ENCODE results near the gene AKAP6.

AKAP6 gene

GRCh38 chr14:32657081-32657480 lies 328.0 kb downstream of the AKAP6 start:
- H3K27me3 ChIP-seq (ENCODE audit: control insufficient read depth, low read length): no peaks in the 10 kb centered on the region
- H3K4me3 ChIP-seq (ENCODE audit: low read length): no peak overlapping the region
- no peaks in the 10 kb centered on the region for H3K9me3 ChIP-seq (ENCODE audit: control insufficient read depth, insufficient read depth, low read length)
- no peak overlapping the region for H3K4me2 ChIP-seq (ENCODE audit: low read length)
- H3F3A ChIP-seq (ENCODE audit: control insufficient read depth, insufficient read depth): no peaks in the 10 kb centered on the region
- H4K20me1 ChIP-seq (ENCODE audit: control insufficient read depth, insufficient read depth, low read depth, low read length): no peaks in the 10 kb centered on the region
- H3K27ac ChIP-seq (ENCODE audit: low read depth, low read length): no peak overlapping the region
- no peaks in the 10 kb centered on the region for H3K36me3 ChIP-seq (ENCODE audit: control insufficient read depth, low read length)
- no peaks in the 10 kb centered on the region for H3K79me2 ChIP-seq (ENCODE audit: control insufficient read depth, low read length)
- TF ChIP-seq CTCF (IDR thresholded peaks at IDR 0.05; ENCODE audit: low read depth, low read length, poor library complexity, severe bottlenecking): no peak
- TF ChIP-seq EZH2phosphoT487 (IDR thresholded peaks at IDR 0.05; ENCODE audit: borderline replicate concordance, low read length): no peak
- no peaks in the 10 kb centered on the region for H3K4me1 ChIP-seq (ENCODE audit: control insufficient read depth, low read length)
- no peaks in the 10 kb centered on the region for H3K9me2 ChIP-seq (replicated peaks; ENCODE audit: control insufficient read depth, low read length)

GRCh38 chr14:32661216-32661615 lies 332.1 kb downstream of the AKAP6 start:
- Histone ChIP-seq H3K27ac (ENCODE audit: low read depth, low read length) (no peak overlapping the region), H3K27me3 (ENCODE audit: control insufficient read depth, low read length) (no peaks in the 10 kb centered on the region), H3K4me3 (ENCODE audit: low read length) (no peak overlapping the region), H3K9me2 (replicated peaks; ENCODE audit: control insufficient read depth, low read length) (no peaks in the 10 kb centered on the region), H3K79me2 (ENCODE audit: control insufficient read depth, low read length) (no peaks in the 10 kb centered on the region), H4K20me1 (ENCODE audit: control insufficient read depth, insufficient read depth, low read depth, low read length) (no peaks in the 10 kb centered on the region), H3K4me1 (ENCODE audit: control insufficient read depth, low read length) (no peaks in the 10 kb centered on the region), H3K36me3 (ENCODE audit: control insufficient read depth, low read length) (no peaks in the 10 kb centered on the region), H3F3A (ENCODE audit: control insufficient read depth, insufficient read depth) (no peaks in the 10 kb centered on the region), H3K4me2 (ENCODE audit: low read length) (no peak overlapping the region), H3K9me3 (ENCODE audit: control insufficient read depth, insufficient read depth, low read length) (no peaks in the 10 kb centered on the region)
- TF ChIP-seq CTCF (IDR thresholded peaks at IDR 0.05; ENCODE audit: low read depth, low read length, poor library complexity, severe bottlenecking) (no peak), EZH2phosphoT487 (IDR thresholded peaks at IDR 0.05; ENCODE audit: borderline replicate concordance, low read length) (no peak)

- H4K20me1 ChIP-seq (ENCODE audit: control insufficient read depth, insufficient read depth, low read depth, low read length): no peaks in the 10 kb centered on the region
- no peaks in the 10 kb centered on the region for H3K9me3 ChIP-seq (ENCODE audit: control insufficient read depth, insufficient read depth, low read length)
- no peak for TF ChIP-seq CTCF (IDR thresholded peaks at IDR 0.05; ENCODE audit: low read depth, low read length, poor library complexity, severe bottlenecking)
- TF ChIP-seq EZH2phosphoT487 (IDR thresholded peaks at IDR 0.05; ENCODE audit: borderline replicate concordance, low read length): no peak
- H3K4me1 ChIP-seq (ENCODE audit: control insufficient read depth, low read length): no peaks in the 10 kb centered on the region
- H3K4me3 ChIP-seq (ENCODE audit: low read length): no peak overlapping the region
- H3K27ac ChIP-seq (ENCODE audit: low read depth, low read length): no peak overlapping the region
- no peaks in the 10 kb centered on the region for H3K9me2 ChIP-seq (replicated peaks; ENCODE audit: control insufficient read depth, low read length)
- H3K4me2 ChIP-seq (ENCODE audit: low read length): no peak overlapping the region
- H3K27me3 ChIP-seq (ENCODE audit: control insufficient read depth, low read length): no peaks in the 10 kb centered on the region
- H3K79me2 ChIP-seq (ENCODE audit: control insufficient read depth, low read length): no peaks in the 10 kb centered on the region
- H3K36me3 ChIP-seq (ENCODE audit: control insufficient read depth, low read length): no peaks in the 10 kb centered on the region
- no peaks in the 10 kb centered on the region for H3F3A ChIP-seq (ENCODE audit: control insufficient read depth, insufficient read depth)
These were observed 333.1 kb downstream of the AKAP6 start for GRCh38 chr14:32662211-32662610.

- Histone ChIP-seq H3K27ac (ENCODE audit: low read depth, low read length) (no peak overlapping the region), H4K20me1 (ENCODE audit: control insufficient read depth, insufficient read depth, low read depth, low read length) (no peaks in the 10 kb centered on the region), H3K4me1 (ENCODE audit: control insufficient read depth, low read length) (no peaks in the 10 kb centered on the region), H3K27me3 (ENCODE audit: control insufficient read depth, low read length) (no peaks in the 10 kb centered on the region), H3K4me2 (ENCODE audit: low read length) (no peak overlapping the region), H3K4me3 (ENCODE audit: low read length) (no peak overlapping the region), H3K79me2 (ENCODE audit: control insufficient read depth, low read length) (no peaks in the 10 kb centered on the region), H3K9me3 (ENCODE audit: control insufficient read depth, insufficient read depth, low read length) (no peaks in the 10 kb centered on the region), H3K9me2 (replicated peaks; ENCODE audit: control insufficient read depth, low read length) (no peaks in the 10 kb centered on the region), H3K36me3 (ENCODE audit: control insufficient read depth, low read length) (no peaks in the 10 kb centered on the region), H3F3A (ENCODE audit: control insufficient read depth, insufficient read depth) (no peaks in the 10 kb centered on the region)
- TF ChIP-seq EZH2phosphoT487 (IDR thresholded peaks at IDR 0.05; ENCODE audit: borderline replicate concordance, low read length) (no peak), CTCF (IDR thresholded peaks at IDR 0.05; ENCODE audit: low read depth, low read length, poor library complexity, severe bottlenecking) (no peak)
These were observed 337.2 kb downstream of the AKAP6 start for GRCh38 chr14:32666308-32666707.
